IMR-90 (cell line): ENCODE measurements around the gene HNRNPA3. TPM values are rescaled to one million over a fixed set of nuclear protein-coding genes. Genes with fewer than 3 reads are reported as not detected.

ENCODE experiments used
- ATAC-seq: fragments of 200-7000 bp; cut with Tn5 transposase; 2 replicates; pipeline ENCODE4 v1.9.1; 2020; ENCODE audit warnings: low read depth, mild to moderate bottlenecking, moderate library complexity
- BruUV-seq: library from RNA; stranded (reverse); fragments of 400-500 nt; replicated peaks from 2 replicates; lab custom pipeline; 2021; lab: Mats Ljungman, UMichigan
- CTCF ChIA-PET: fragments of 300-600 bp; formaldehyde crosslinking; extraction: SDS; loops from one replicate; lab custom pipeline; 2021; ENCODE audit warnings: antibody characterized with exemption; lab: Yijun Ruan, JAX
- POLR2A ChIA-PET: fragments of 300-600 bp; sonication (Branson Sonifier 250); formaldehyde crosslinking; loops from one replicate; lab custom pipeline; 2022; ENCODE audit warnings: antibody characterized with exemption; ENCODE audit not compliant: unreplicated experiment; lab: Charles Lee
- DNase-seq: peaks from one replicate; pipeline ENCODE4 v3.0.0; 2013
- H2AFZ ChIP-seq: replicated peaks from 2 replicates; pipeline ENCODE3; 2013; ENCODE audit warnings: low read length, mild to moderate bottlenecking; ENCODE audit not compliant: poor library complexity
- H2AK5ac ChIP-seq: 2 replicates; pipeline ENCODE4 v1.6.1; 2013; ENCODE audit warnings: low read depth, low read length, inconsistent platforms
- H2AK9ac ChIP-seq: replicated peaks from 2 replicates; pipeline ENCODE3; 2013; ENCODE audit warnings: mild to moderate bottlenecking, low read depth, low read length, moderate library complexity; ENCODE audit not compliant: poor library complexity
- H2BK120ac ChIP-seq: 2 replicates; pipeline ENCODE4 v1.6.1; 2013; ENCODE audit warnings: low read depth, low read length, inconsistent platforms
- H2BK15ac ChIP-seq: 3 replicates; pipeline ENCODE4 v1.6.1; 2013; ENCODE audit warnings: low read depth, low read length, inconsistent platforms
- H2BK20ac ChIP-seq: 2 replicates; pipeline ENCODE4 v1.6.1; 2013; ENCODE audit warnings: low read depth, mild to moderate bottlenecking, inconsistent platforms, low read length, moderate library complexity
- H2BK5ac ChIP-seq: 2 replicates; pipeline ENCODE4 v1.6.1; 2013; ENCODE audit warnings: mild to moderate bottlenecking, low read depth, low read length, inconsistent platforms; ENCODE audit not compliant: poor library complexity, severe bottlenecking
- H3K14ac ChIP-seq: replicated peaks from 2 replicates; pipeline ENCODE4 v1.6.1; 2013; ENCODE audit warnings: low read depth, low read length, inconsistent platforms
- H3K18ac ChIP-seq: 2 replicates; pipeline ENCODE4 v1.6.1; 2013; ENCODE audit warnings: low read depth, low read length, control low read depth
- H3K23ac ChIP-seq: 2 replicates; pipeline ENCODE4 v1.6.1; 2013; ENCODE audit warnings: low read depth, low read length, inconsistent platforms
- H3K27ac ChIP-seq: 2 replicates; pipeline ENCODE4 v1.5.1; 2013; ENCODE audit warnings: mild to moderate bottlenecking, control low read depth, low read length; ENCODE audit not compliant: insufficient read depth
- H3K27me3 ChIP-seq: 2 replicates; pipeline ENCODE4 v1.6.1; 2013; ENCODE audit warnings: low read length; ENCODE audit not compliant: control insufficient read depth, insufficient read depth
- H3K36me3 ChIP-seq: 2 replicates; pipeline ENCODE4 v1.6.1; 2013; ENCODE audit warnings: low read length, mixed read lengths; ENCODE audit not compliant: control insufficient read depth, insufficient read depth
- H3K4ac ChIP-seq: 2 replicates; pipeline ENCODE4 v1.6.1; 2013; ENCODE audit warnings: low read depth, low read length, inconsistent platforms
- H3K4me1 ChIP-seq: 2 replicates; pipeline ENCODE4 v1.6.1; 2013; ENCODE audit warnings: low read length, mixed read lengths; ENCODE audit not compliant: control insufficient read depth, insufficient read depth
- H3K4me2 ChIP-seq: 2 replicates; pipeline ENCODE4 v1.6.1; 2013; ENCODE audit warnings: low read depth, mild to moderate bottlenecking, control low read depth, low read length, moderate library complexity
- H3K4me3 ChIP-seq: 2 replicates; pipeline ENCODE4 v1.5.1; 2013; ENCODE audit warnings: low read depth, mild to moderate bottlenecking, control low read depth, low read length, moderate library complexity; ENCODE audit not compliant: insufficient read depth
- H3K56ac ChIP-seq: 2 replicates; pipeline ENCODE4 v1.6.1; 2013; ENCODE audit warnings: low read length, inconsistent platforms; ENCODE audit not compliant: insufficient read depth; ENCODE audit errors: extremely low read depth
- H3K79me1 ChIP-seq, 2 experiments: 2 replicates each; pipeline ENCODE4 v1.6.1; 2013; ENCODE audit warnings: low read length in 2 of 2, inconsistent platforms in 1 of 2, low read depth in 1 of 2
- H3K9ac ChIP-seq: 2 replicates; pipeline ENCODE4 v1.6.1; 2013; ENCODE audit warnings: low read depth, low read length, control low read depth
- H3K9me1 ChIP-seq: 2 replicates; pipeline ENCODE4 v1.6.1; 2013; ENCODE audit warnings: low read length, inconsistent platforms; ENCODE audit not compliant: insufficient read depth
- H3K9me3 ChIP-seq: 2 replicates; pipeline ENCODE4 v1.6.1; 2013; ENCODE audit warnings: low read length; ENCODE audit not compliant: control insufficient read depth, insufficient read depth
- H4K20me1 ChIP-seq: 2 replicates; pipeline ENCODE4 v1.6.1; 2013; ENCODE audit warnings: low read length, inconsistent platforms; ENCODE audit not compliant: insufficient read depth
- H4K5ac ChIP-seq: 2 replicates; pipeline ENCODE4 v1.6.1; 2013; ENCODE audit warnings: mild to moderate bottlenecking, low read depth, low read length, control low read depth
- H4K8ac ChIP-seq, 2 experiments: 2 replicates each; pipeline ENCODE4 v1.6.1; 2013; ENCODE audit warnings: low read depth in 2 of 2, low read length in 2 of 2, control low read depth in 1 of 2, inconsistent platforms in 1 of 2
- H4K91ac ChIP-seq: 2 replicates; pipeline ENCODE4 v1.6.1; 2013; ENCODE audit warnings: low read depth, low read length, inconsistent platforms; ENCODE audit not compliant: insufficient read depth
- CEBPB ChIP-seq: IDR thresholded peaks from 2 replicates; pipeline ENCODE4 v1.6.1; 2012; ENCODE audit warnings: low read depth, low read length, improper control_type of control experiment
- CHD1 ChIP-seq: IDR thresholded peaks from 2 replicates; pipeline ENCODE4 v1.6.1; 2012; ENCODE audit warnings: low read depth, low read length, improper control_type of control experiment
- CTCF ChIP-seq: conservative IDR thresholded peaks from 2 replicates; pipeline ENCODE4 v1.5.1; 2012; ENCODE audit warnings: mild to moderate bottlenecking, low read depth, low read length, improper control_type of control experiment
- ELK1 ChIP-seq: fragments of 150-350 bp; IDR thresholded peaks from 2 replicates; pipeline ENCODE4 v1.6.1; 2016; ENCODE audit warnings: low read depth, mild to moderate bottlenecking, low read length, moderate library complexity, borderline replicate concordance
- FOS ChIP-seq: fragments of 150-350 bp; IDR thresholded peaks from 2 replicates; pipeline ENCODE4 v1.6.1; 2016; ENCODE audit warnings: low read depth, low read length
- MAFK ChIP-seq: IDR thresholded peaks from 2 replicates; pipeline ENCODE4 v1.6.1; 2012; ENCODE audit warnings: low read depth, low read length, improper control_type of control experiment
- MAZ ChIP-seq: IDR thresholded peaks from 2 replicates; pipeline ENCODE4 v1.6.1; 2012; ENCODE audit warnings: low read depth, mild to moderate bottlenecking, low read length, improper control_type of control experiment, moderate library complexity, borderline replicate concordance
- MXI1 ChIP-seq: IDR thresholded peaks from 2 replicates; pipeline ENCODE4 v1.6.1; 2012; ENCODE audit warnings: low read depth, mild to moderate bottlenecking, low read length, moderate library complexity, borderline replicate concordance
- NFE2L2 ChIP-seq: fragments of 150-350 bp; IDR thresholded peaks from 2 replicates; pipeline ENCODE4 v1.6.1; 2016; ENCODE audit warnings: low read depth, mild to moderate bottlenecking, low read length
- POLR2A ChIP-seq: IDR thresholded peaks from 2 replicates; pipeline ENCODE4 v1.6.1; 2012; ENCODE audit warnings: mild to moderate bottlenecking, low read depth, low read length
- RAD21 ChIP-seq: IDR thresholded peaks from 2 replicates; pipeline ENCODE4 v1.6.1; 2012; ENCODE audit warnings: low read length, improper control_type of control experiment
- RCOR1 ChIP-seq: IDR thresholded peaks from 2 replicates; pipeline ENCODE4 v1.6.1; 2012; ENCODE audit warnings: mild to moderate bottlenecking, low read length, improper control_type of control experiment; ENCODE audit not compliant: insufficient replicate concordance
- RFX5 ChIP-seq: IDR thresholded peaks from 2 replicates; pipeline ENCODE4 v1.8.0; 2012; ENCODE audit warnings: low read depth, mild to moderate bottlenecking, low read length, moderate library complexity
- SMC3 ChIP-seq: fragments of 150-350 bp; IDR thresholded peaks from 2 replicates; pipeline ENCODE4 v1.6.1; 2016; ENCODE audit warnings: low read depth, mild to moderate bottlenecking, antibody characterized with exemption, low read length, moderate library complexity
- USF2 ChIP-seq: fragments of 150-350 bp; IDR thresholded peaks from 2 replicates; pipeline ENCODE4 v1.6.1; 2017; ENCODE audit warnings: mild to moderate bottlenecking, antibody characterized with exemption, low read length, low read depth
- WGBS, 2 experiments: methylation state at CpG; one replicate each; pipeline versions ENCODE4 v1.1.5 to v1.1.7; 2013; ENCODE audit warnings: missing lambda C conversion rate in 2 of 2; ENCODE audit not compliant: insufficient read length in 1 of 2; ENCODE audit errors: extremely low coverage in 2 of 2; 5-methylcytosine and 5-hydroxymethylcytosine counted together
- dilution Hi-C: fragments of 300-500 bp; cut with HindIII; formaldehyde crosslinking; loops from one replicate; pipeline ENCODE4 v1.14.3; 2018; ENCODE audit warnings: low sequenced_read_pairs; ENCODE audit not compliant: unreplicated experiment
- in situ Hi-C: fragments of 300-500 bp; cut with MboI; formaldehyde crosslinking; loops from 3 replicates; pipeline ENCODE4 v1.14.3; 2019; ENCODE audit warnings: low sequenced_read_pairs, inconsistent platforms, mixed read lengths
- intact Hi-C: fragments of 100-400 bp; cut with micrococcal nuclease; formaldehyde crosslinking; loops from 2 replicates; pipeline ENCODE4 v1.10.0; 2022
- polyA plus RNA-seq, 3 experiments: library from polyadenylated mRNA; depleted of rRNA; stranded (reverse); fragments of >200 nt; gene quantifications; 2 replicates each; pipeline ENCODE4 v1.2.3, GENCODE V29; 2012; ENCODE audit warnings: low replicate concordance in 1 of 3
- total RNA-seq: library from RNA; depleted of rRNA; stranded (reverse); fragments of >200 nt; gene quantifications from 2 replicates; pipeline ENCODE4 v1.2.3, GENCODE V29; 2012

Gene HNRNPA3
- total and polyA plus RNA-seq, 2 of the 4 experiments (the other 2 are of a cell fraction) = 18.6 to 111 TPM

- POLR2A ChIA-PET = interaction anchor here (0.9 to 1.9 kb wide), 3 partner anchors 97 to 230 kb away, joined by 3 to 9 read pairs (median 6); partner anchors contain the start of gene NFE2L2
- no TSS peak for BruUV-seq
- Histone ChIP-seq H4K91ac (no peak overlapping the region), H3K27ac (peak overlapping the region; percentile 34; the same call in 1 of the 2 replicates), H3K56ac (peak overlapping the region; percentile 72), H3K9me1 (peaks cover 3% of the 10 kb centered on the region; the same call in 1 of the 2 replicates), H3K4me3 (peak overlapping the region; percentile 40), H3K4ac (no peak overlapping the region), H3K18ac (peak overlapping the region; percentile 56; the same call in 1 of the 2 replicates), H3K23ac (peak overlapping the region; percentile 55; the same call in 1 of the 2 replicates), H4K8ac (peak overlapping the region in 1 of 2 experiments; percentile 55; a peak in 2 of 4 replicates), H2BK15ac (no peak overlapping the region; the same call in 2 of the 3 replicates), H2AFZ (peak overlapping the region; percentile 71), H4K20me1 (no peaks in the 10 kb centered on the region), H3K4me1 (peaks cover 9% of the 10 kb centered on the region), H2BK5ac (peak overlapping the region; percentile 63), H2AK5ac (no peak overlapping the region), H2BK20ac (0 out of 2 replicates have a peak overlapping the region, but pooled peaks have one; percentile 2), H3K79me1 (peaks cover 3 to 11% of the 10 kb centered on the region in 2 experiments; a peak in 3 of 4 replicates), H2BK120ac (peak overlapping the region; percentile 77), H3K9me3 (no peaks in the 10 kb centered on the region), H3K27me3 (no peaks in the 10 kb centered on the region), H2AK9ac (no peak overlapping the region), H3K4me2 (peak overlapping the region; percentile 92), H3K14ac (peak overlapping the region; percentile 71; the same call in 1 of the 2 replicates), H3K9ac (peak overlapping the region; percentile 77), H4K5ac (0 out of 2 replicates have a peak overlapping the region, but pooled peaks have one; percentile 32), H3K36me3 (no peaks in the 10 kb centered on the region)
- no peak for DNase-seq
- in situ Hi-C loops = loop anchor here (10.0 kb wide), 2 partner anchors 441 to 591 kb away; no protein-coding TSS in a partner anchor
- intact Hi-C loops = loop anchor here (1.0 to 5.0 kb wide), 8 partner anchors 99 to 595 kb away; no protein-coding TSS in a partner anchor
- no CpG with 5 or more reads among the region's 3 CpGs for WGBS, 2 experiments
- peak; percentile 3; the same call in 1 of the 2 replicates for ATAC-seq
- dilution Hi-C loops = no loop called here
- CTCF ChIA-PET = interaction anchor here (0.6 to 2.6 kb wide), 29 partner anchors 9 to 595 kb away, joined by 3 to 29 read pairs (median 4); partner anchors contain the start of gene NFE2L2
- TF ChIP-seq MAFK = no peak
- TF ChIP-seq SMC3 = no peak
- TF ChIP-seq POLR2A = no peak
- TF ChIP-seq MAZ = no peak
- TF ChIP-seq ELK1 = no peak
- no peak for TF ChIP-seq CEBPB
- TF ChIP-seq MXI1 = no peak
- TF ChIP-seq USF2 = no peak
- TF ChIP-seq RCOR1 = no peak
- no peak for TF ChIP-seq CTCF
- no peak; the same call in 1 of the 2 replicates for TF ChIP-seq FOS
- no peak for TF ChIP-seq NFE2L2
- TF ChIP-seq RAD21 = no peak
- TF ChIP-seq CHD1 = no peak
- TF ChIP-seq RFX5 = no peak
Observed at GRCh38 chr2:177164131-177164530, 48.5 kb upstream of the HNRNPA3 start.
